ENCODE data around the gene KIAA0232.

GRCh38 chr4:6806924-6807626 is 24.5 kb downstream of the KIAA0232 start:
- TF ChIP-seq, protein P1, sequence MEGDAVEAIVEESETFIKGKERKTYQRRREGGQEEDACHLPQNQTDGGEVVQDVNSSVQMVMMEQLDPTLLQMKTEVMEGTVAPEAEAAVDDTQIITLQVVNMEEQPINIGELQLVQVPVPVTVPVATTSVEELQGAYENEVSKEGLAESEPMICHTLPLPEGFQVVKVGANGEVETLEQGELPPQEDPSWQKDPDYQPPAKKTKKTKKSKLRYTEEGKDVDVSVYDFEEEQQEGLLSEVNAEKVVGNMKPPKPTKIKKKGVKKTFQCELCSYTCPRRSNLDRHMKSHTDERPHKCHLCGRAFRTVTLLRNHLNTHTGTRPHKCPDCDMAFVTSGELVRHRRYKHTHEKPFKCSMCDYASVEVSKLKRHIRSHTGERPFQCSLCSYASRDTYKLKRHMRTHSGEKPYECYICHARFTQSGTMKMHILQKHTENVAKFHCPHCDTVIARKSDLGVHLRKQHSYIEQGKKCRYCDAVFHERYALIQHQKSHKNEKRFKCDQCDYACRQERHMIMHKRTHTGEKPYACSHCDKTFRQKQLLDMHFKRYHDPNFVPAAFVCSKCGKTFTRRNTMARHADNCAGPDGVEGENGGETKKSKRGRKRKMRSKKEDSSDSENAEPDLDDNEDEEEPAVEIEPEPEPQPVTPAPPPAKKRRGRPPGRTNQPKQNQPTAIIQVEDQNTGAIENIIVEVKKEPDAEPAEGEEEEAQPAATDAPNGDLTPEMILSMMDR (IDR thresholded peaks at IDR 0.05), result no peak
- no peak for TF ChIP-seq POLR2A (IDR thresholded peaks at IDR 0.05)
